Frontal cortex (tissue), 4 donors: ENCODE results near the gene FDX1. TPM values are rescaled to one million over a fixed set of nuclear protein-coding genes. Genes with fewer than 3 reads are reported as not detected.

ENCODE experiments used
- DNase-seq, 2 donors: peaks; one replicate each; pipeline ENCODE4 v3.0.0; 2012; ENCODE audit warnings: low spot score in 2 of 2
- FAIRE-seq: peaks from 2 replicates; lab custom pipeline; 2012; peaks lifted over from hg19 to GRCh38; lab: Jason Lieb, UNC
- total RNA-seq: library from RNA; depleted of rRNA; stranded (reverse); fragments of >200 nt; gene quantifications from one replicate; pipeline ENCODE4 v1.2.3, GENCODE V29; 2014
- donor health status: control.
- donor health status: control.
- donor health status: control.

Gene FDX1
- total RNA-seq, 1 donor from 2014 or later: 15.9 TPM

- FAIRE-seq (no peak), DNase-seq (no peak)
Measured at GRCh38 chr11:110455718-110456117, 26.0 kb downstream of the FDX1 start.

DNA sequence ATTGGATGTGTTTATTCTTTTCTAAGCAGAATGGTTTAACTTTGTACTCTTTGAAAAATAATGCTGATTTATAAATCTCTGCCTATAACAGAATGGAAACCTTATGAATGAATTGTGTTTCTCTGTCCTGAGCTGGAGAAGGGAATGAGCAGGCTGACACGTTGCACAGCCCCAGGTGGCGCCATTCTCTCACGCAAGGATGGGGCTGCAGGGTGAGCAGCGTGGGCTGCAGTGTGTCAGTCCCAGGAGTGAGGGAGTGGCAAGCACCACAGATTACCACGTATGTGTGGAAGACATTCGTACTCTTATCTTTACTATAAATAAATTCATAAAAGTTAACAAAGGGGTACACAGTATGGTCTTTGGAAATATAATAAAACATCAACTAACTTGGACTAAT is 33.4 kb downstream of the FDX1 start:
- FAIRE-seq (no peak), DNase-seq (no peak)

- FAIRE-seq: no peak
Measured at GRCh38 chr11:110465231-110465630, 35.5 kb downstream of the FDX1 start.

GRCh38 chr11:110467556-110467955 is 37.8 kb downstream of the FDX1 start:
- FAIRE-seq: no peak
- no peak for DNase-seq

More at GRCh38 chr11:110465231-110465630, 35.5 kb downstream of the FDX1 start:
- no peak for DNase-seq

- FAIRE-seq (no peak), DNase-seq (no peak)
Measured at GRCh38 chr11:110468121-110468520, 38.4 kb downstream of the FDX1 start.

DNA sequence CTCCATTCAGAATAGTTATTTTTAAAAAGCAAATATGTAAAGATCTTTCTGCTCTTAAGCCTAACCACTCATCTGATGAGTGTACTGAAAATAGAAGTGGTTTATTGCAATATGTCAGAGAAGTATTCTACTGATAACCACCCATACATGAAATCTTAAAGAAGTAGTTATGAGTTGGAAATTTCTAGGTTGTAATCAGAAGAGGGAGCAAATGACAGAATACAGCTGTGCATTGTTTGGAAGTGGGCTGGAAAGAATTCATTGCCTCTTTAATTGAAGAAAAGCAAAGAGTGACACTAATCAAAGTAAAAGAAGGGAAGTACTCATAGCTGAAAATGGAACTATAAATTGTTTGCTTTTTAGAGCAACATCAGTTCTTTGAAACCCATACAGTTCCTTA is 39.4 kb downstream of the FDX1 start:
- DNase-seq (no peak), FAIRE-seq (no peak)

GRCh38 chr11:110470716-110471115 is 41.0 kb downstream of the FDX1 start:
- no peak for FAIRE-seq
- no peak for DNase-seq

- FAIRE-seq: no peak
- no peak for DNase-seq
Measured at GRCh38 chr11:110471371-110471770, 41.6 kb downstream of the FDX1 start.

- FAIRE-seq (no peak), DNase-seq (no peak)
Measured at GRCh38 chr11:110472858-110473257, 43.1 kb downstream of the FDX1 start.

- DNase-seq: no peak
- FAIRE-seq: no peak
Measured at GRCh38 chr11:110473706-110474105, 44.0 kb downstream of the FDX1 start.

DNA sequence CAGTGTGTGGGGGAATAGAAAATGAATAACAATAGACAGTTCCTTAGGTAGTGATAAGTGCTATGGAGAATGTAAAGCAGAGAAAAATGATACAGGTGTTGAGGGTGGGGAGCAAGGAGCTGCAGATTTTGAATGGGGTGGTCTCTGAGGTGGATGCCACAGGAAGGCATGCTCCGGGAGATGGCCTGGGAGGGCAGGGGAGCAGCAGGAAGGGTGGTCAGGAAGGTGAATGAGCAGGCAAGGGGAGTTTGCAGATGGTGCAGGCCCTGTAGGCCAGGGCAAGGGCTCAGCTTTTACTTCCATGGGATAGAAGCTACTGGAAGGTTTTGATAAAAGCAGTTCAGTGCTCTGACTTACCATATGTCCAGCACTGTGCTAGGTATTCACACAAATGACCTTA is 44.8 kb downstream of the FDX1 start:
- no peak for FAIRE-seq
- no peak for DNase-seq

- FAIRE-seq: no peak
- no peak for DNase-seq
Measured at GRCh38 chr11:110475671-110476070, 45.9 kb downstream of the FDX1 start.

DNA sequence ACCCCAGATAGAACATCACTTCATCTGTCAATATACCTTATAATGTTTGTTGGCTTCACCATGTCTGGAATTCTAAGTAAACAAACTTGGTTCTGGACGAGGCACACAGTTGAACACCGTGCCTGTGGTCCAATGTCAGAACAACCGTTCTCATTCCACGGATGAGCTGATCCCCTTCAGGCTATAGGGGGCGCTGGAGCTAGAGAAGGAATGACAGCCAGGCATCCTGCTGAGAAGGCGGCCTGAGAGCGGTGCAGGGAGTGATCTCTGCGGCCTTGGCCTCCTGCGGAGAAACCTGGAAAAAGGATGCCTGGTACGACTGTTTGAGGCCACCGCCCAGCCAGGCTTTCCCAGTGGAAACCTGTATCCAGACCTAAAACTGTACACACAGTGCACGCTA is 48.7 kb downstream of the FDX1 start:
- no peak for DNase-seq
- no peak for FAIRE-seq

- no peak for FAIRE-seq
- DNase-seq: peak in 1 of 2 donors; percentile 19
Measured at GRCh38 chr11:110479108-110480101, 49.7 kb downstream of the FDX1 start.

DNA sequence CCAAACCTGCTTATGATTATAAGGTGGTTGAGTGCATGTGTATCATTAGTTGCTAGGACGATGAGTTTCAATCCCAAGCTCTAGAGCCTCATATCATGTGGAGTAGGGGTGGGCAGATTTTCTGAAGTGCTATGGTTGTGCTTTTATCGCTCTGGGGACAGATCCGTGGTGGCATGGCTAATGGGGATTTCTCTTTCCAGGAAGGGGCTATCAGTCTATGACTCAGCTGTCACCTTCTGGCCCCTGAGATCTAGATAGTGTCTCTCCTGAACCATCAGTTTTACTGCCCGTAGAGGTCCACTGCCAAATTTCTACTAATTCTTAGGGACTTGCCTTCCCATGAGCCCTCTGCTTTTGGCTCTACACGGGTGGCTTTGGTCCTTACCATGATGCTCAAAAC is 51.8 kb downstream of the FDX1 start:
- FAIRE-seq: no peak
- no peak for DNase-seq

GRCh38 chr11:110486156-110486555 is 56.4 kb downstream of the FDX1 start:
- DNase-seq (no peak), FAIRE-seq (no peak)

DNA sequence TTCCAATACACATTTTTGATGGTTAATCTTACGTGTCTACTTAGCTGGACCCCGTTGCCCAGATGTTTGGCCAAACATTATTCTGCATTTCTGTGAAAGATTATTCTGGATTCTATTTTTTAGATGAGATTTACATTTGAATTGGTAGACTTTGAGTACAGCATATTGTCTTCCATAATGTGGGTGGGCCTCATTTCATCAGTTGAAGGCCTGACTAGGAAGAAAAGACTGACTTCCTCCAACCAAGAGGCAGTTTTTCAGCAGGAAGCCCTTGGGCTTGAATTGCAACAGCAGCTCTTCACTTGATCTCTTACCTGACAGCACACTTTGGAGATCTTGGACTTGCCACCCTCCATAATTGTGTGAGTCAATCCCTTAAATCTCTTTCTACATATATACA is 58.7 kb downstream of the FDX1 start:
- FAIRE-seq (no peak), DNase-seq (no peak)

DNA sequence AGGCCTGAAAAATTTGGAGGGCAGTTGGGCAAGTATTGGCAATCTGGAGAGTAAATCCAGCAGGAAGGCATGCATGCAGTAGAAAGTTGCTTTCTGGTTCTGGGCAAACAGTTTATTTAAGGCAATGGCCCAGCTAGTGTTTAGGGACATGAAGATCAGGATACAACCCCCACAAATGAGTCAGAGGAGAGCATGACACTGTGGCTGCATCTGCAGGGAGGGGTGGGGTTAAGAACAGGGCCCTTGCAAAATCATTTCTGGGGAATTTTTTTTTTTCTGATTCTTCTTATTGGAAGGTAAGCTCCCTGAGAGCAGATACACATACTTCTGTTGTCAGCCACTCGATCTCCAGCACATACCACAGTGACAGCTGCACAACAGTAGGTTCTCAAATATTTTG is 61.1 kb downstream of the FDX1 start:
- no peak for DNase-seq
- FAIRE-seq: no peak

DNA sequence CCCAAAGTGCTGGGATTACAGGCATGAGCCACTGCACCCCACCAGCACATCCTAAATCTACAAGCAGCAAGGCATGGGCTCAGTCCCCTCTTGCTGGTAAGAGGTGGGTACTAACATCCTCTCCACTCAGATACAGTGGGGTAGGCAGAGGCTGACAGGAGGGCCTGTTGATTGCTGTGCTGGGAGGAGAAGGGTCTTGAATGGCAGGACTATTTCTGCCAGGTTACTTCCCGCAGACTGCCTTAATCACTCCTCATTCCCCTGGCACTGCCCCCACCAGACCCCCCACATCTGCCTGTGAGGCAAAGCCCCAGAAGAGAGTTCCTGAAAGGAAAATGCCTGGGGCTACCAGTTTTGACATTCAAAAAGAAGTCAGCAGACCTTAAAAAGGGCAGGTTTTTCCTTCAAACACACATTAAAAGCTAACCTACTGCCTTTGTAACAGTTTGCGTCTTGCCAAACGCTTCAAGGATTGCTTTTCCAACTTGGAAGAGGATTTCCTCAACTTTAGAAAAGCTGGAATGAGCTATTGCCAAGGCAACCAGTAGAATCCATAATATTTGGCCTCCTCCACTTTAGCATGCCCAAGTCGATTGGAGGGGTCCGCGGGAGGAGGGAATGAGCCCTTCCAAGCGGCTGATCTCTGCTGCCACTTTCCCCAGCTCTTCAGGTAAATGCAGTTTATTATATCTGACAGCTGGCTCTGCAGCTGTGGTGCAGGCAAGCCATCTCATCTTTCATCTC is 62.0 kb downstream of the FDX1 start:
- DNase-seq: no peak
- no peak for FAIRE-seq

DNA sequence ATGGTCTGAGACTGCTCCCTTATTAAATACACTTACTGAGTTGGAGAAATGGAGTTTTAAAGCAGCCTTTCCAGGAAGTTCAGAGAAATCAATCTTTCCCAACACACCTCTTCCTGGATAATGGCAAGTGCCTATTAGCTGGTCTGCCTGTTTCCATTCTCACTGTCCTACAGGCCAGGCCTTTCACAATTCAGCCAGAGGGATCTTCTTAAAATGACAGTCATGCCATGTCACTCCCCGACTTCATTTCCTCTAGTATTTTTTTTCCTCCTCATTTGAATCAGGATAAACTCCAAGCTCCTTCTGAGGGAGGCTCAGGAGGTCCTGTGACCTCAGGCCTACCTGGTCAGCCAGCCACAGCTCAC is 62.6 kb downstream of the FDX1 start:
- FAIRE-seq (no peak), DNase-seq (no peak)

DNA sequence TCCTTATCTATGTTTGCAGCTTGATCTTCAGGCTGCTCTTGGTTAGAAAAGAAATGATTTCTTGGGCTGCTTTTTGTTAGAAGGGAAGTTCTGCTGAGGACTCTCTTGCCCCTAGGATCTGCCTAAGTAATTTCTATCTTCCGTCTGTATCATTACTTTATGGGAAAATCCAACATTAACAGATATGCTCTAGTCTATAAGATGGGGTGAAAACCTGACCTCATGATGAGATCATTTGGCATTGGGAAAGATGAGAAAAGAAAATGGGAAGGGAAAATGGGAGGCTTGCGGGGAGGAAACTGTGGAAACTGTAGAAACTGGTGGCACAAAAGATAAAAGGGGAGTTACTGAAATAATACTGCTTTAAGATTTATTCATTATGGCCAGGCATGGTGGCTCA is 63.6 kb downstream of the FDX1 start:
- no peak for DNase-seq
- FAIRE-seq: no peak
